ENCODE results near the gene TAS2R14.

The TAS2R14 gene

GRCh38 chr12:10939163-10939562 lies at the start of gene TAS2R14:
TAS2R14 (minus strand) TSS chr12:10939263; CDS start chr12:10939207, 56 bp downstream.
- DNase-seq: no peak

GRCh38 chr12:10986812-10987211 lies 47.7 kb upstream of the TAS2R14 start, which contains the start of gene TAS2R50:
TAS2R50 (minus strand) TSS chr12:10986912; CDS start chr12:10986860, 52 bp downstream.
- no peak for DNase-seq

- DNase-seq: no peak
Measured at GRCh38 chr12:10982244-10982643, 43.2 kb upstream of the TAS2R14 start.

GRCh38 chr12:10974965-10975364 lies 35.9 kb upstream of the TAS2R14 start:
- no peak for DNase-seq

GRCh38 chr12:10968765-10969456 lies 29.8 kb upstream of the TAS2R14 start:
- no peak for DNase-seq

GRCh38 chr12:10967409-10967808 lies 28.3 kb upstream of the TAS2R14 start:
- no peak for DNase-seq

GRCh38 chr12:10966314-10966713 lies 27.3 kb upstream of the TAS2R14 start:
- no peak for DNase-seq

GRCh38 chr12:10965476-10965875 lies 26.4 kb upstream of the TAS2R14 start:
- no peak for DNase-seq

GRCh38 chr12:10960211-10960610 lies 21.1 kb upstream of the TAS2R14 start:
- no peak for DNase-seq

GRCh38 chr12:10959804-10960203 lies 20.7 kb upstream of the TAS2R14 start:
- no peak for DNase-seq

- no peak for DNase-seq
Measured at GRCh38 chr12:10957741-10958140, 18.7 kb upstream of the TAS2R14 start.

- no peak for DNase-seq
Measured at GRCh38 chr12:10956085-10956484, 17.0 kb upstream of the TAS2R14 start.

- DNase-seq: no peak
Measured at GRCh38 chr12:10952645-10953044, 13.6 kb upstream of the TAS2R14 start.

- no peak for DNase-seq
Measured at GRCh38 chr12:10943167-10943566, 4.1 kb upstream of the TAS2R14 start.

- no peak for DNase-seq
Measured at GRCh38 chr12:10941916-10942607, 3.0 kb upstream of the TAS2R14 start.

GRCh38 chr12:10941369-10941768 lies 2.3 kb upstream of the TAS2R14 start:
- no peak for DNase-seq

GRCh38 chr12:10940389-10940788 lies 1.3 kb upstream of the TAS2R14 start:
- DNase-seq: no peak

GRCh38 chr12:10936506-10936905 lies 2.6 kb downstream of the TAS2R14 start:
- no peak for DNase-seq

GRCh38 chr12:10928746-10929286 lies 10.2 kb downstream of the TAS2R14 start, which contains the start of gene PRH2:
PRH2 (plus strand) TSS chr12:10929236; CDS start chr12:10929274, 38 bp downstream.
- DNase-seq: no peak

- no peak for DNase-seq
Measured at GRCh38 chr12:10926269-10926668, 12.8 kb downstream of the TAS2R14 start.

GRCh38 chr12:10919809-10920208 lies 19.3 kb downstream of the TAS2R14 start:
- no peak for DNase-seq

GRCh38 chr12:10910380-10910779 lies 28.7 kb downstream of the TAS2R14 start:
- DNase-seq: no peak

GRCh38 chr12:10909462-10909861 lies 29.6 kb downstream of the TAS2R14 start, which contains the start of gene TAS2R13:
TAS2R13 (minus strand) TSS chr12:10909562; CDS start chr12:10909298, 264 bp downstream.
- no peak for DNase-seq

- no peak for DNase-seq
Measured at GRCh38 chr12:10904686-10905085, 34.4 kb downstream of the TAS2R14 start.

Data from activated CD4-positive, CD25-positive, alpha-beta regulatory T cell (primary cell).